Measurements from ENCODE around the gene MYH10. TPM values are rescaled to one million over a fixed set of nuclear protein-coding genes. Genes with fewer than 3 reads are reported as not detected.

Gene MYH10
- total and polyA plus RNA-seq, 8 donors = 1.8 to 104 (median 11.2) TPM

GRCh38 chr17:8499171-8499570, 131.4 kb downstream of the MYH10 start:
- H3K27me3 ChIP-seq = no peaks in the 10 kb centered on the region
- intact Hi-C loops (cut with DNase I; ENCODE audit: low total_unique reads) = no loop called here
- H3K4me1 ChIP-seq = no peaks in the 10 kb centered on the region
- no peak overlapping the region for H3K4me3 ChIP-seq
- no peak overlapping the region for H3K27ac ChIP-seq
- TF ChIP-seq POLR2A (IDR thresholded peaks at IDR 0.05) = no peak
- TF ChIP-seq POLR2AphosphoS5 (IDR thresholded peaks at IDR 0.05) = no peak
- no peak for TF ChIP-seq EP300 (IDR thresholded peaks at IDR 0.05)
- TF ChIP-seq, protein P1, sequence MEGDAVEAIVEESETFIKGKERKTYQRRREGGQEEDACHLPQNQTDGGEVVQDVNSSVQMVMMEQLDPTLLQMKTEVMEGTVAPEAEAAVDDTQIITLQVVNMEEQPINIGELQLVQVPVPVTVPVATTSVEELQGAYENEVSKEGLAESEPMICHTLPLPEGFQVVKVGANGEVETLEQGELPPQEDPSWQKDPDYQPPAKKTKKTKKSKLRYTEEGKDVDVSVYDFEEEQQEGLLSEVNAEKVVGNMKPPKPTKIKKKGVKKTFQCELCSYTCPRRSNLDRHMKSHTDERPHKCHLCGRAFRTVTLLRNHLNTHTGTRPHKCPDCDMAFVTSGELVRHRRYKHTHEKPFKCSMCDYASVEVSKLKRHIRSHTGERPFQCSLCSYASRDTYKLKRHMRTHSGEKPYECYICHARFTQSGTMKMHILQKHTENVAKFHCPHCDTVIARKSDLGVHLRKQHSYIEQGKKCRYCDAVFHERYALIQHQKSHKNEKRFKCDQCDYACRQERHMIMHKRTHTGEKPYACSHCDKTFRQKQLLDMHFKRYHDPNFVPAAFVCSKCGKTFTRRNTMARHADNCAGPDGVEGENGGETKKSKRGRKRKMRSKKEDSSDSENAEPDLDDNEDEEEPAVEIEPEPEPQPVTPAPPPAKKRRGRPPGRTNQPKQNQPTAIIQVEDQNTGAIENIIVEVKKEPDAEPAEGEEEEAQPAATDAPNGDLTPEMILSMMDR (IDR thresholded peaks at IDR 0.05) = no peak
- DNase-seq = no peak
- peaks cover 0 to 74% (median 38%) of the 10 kb centered on the region in 4 donors for H3K36me3 ChIP-seq
- 86 to 96% (median 91%) methylated on average over 9 of the region's 9 CpGs for WGBS, 5 donors
- H3K9me3 ChIP-seq = no peaks in the 10 kb centered on the region

DNA sequence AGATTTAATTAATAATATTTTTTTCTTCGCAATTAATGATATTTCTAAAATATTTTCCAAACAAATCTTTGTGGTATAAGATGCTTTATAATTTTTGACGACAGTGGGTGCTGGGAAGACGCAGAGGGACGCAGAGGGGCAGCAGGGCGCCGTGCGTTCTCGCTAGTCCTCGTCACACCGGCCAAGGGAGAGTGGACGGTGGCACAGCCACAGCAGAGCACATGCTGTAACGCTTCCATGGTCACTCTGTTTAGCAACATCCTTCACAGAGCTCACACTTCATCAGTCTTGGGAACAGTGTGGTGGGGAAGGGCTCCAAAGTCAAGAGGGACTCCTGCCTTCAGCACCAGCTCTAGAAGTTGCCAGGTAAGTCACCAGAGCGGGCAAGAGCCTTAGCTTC, 134.4 kb downstream of the MYH10 start:
- Histone ChIP-seq H3K4me3 (no peak overlapping the region), H3K4me1 (no peaks in the 10 kb centered on the region), H3K36me3 (peaks cover 8 to 95% (median 58%) of the 10 kb centered on the region in 4 donors), H3K9me3 (no peaks in the 10 kb centered on the region), H3K27ac (no peak overlapping the region), H3K27me3 (no peaks in the 10 kb centered on the region)
- intact Hi-C loops (cut with DNase I; ENCODE audit: low total_unique reads) = no loop called here
- no peak for TF ChIP-seq EP300 (IDR thresholded peaks at IDR 0.05)
- no peak for TF ChIP-seq POLR2AphosphoS5 (IDR thresholded peaks at IDR 0.05)
- TF ChIP-seq, protein P1 (IDR thresholded peaks at IDR 0.05) = no peak
- no peak for TF ChIP-seq POLR2A (IDR thresholded peaks at IDR 0.05)
- no peak for DNase-seq
- 87 to 89% (median 88%) methylated on average over 13 of the region's 13 CpGs for WGBS, 5 donors

DNA sequence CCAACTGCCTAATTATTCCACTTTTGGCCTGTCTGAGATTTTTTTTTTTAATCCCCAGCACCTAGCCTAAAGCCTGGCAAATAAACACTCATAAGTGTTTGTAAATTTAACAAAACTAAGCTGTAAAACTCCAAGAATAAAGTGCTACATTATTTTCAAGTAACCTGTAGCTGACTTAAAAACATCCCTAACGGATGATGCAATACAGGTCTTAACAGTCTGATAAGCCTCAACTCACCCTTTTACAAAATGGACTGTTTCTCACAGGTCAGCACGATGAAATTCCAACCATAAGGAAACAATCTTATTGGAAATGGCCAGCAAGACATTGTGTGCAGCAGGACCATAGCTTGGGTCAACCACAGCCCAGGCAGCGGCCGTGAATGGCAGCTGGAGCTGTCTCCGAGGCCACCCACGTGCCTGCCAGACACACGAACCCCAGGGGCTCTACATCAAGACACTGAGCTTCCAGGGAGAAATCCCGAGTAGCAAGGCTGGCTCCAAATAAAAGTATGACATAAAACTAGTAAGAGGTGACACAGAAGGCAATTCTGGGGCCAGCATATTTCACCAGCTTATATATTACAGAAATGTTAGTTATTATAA, 135.9 kb downstream of the MYH10 start:
- TF ChIP-seq POLR2AphosphoS5 (IDR thresholded peaks at IDR 0.05) (no peak), POLR2A (IDR thresholded peaks at IDR 0.05) (no peak), EP300 (IDR thresholded peaks at IDR 0.05) (no peak)
- TF ChIP-seq, protein P1 (IDR thresholded peaks at IDR 0.05) = no peak
- no peaks in the 10 kb centered on the region for H3K27me3 ChIP-seq
- 74 to 91% (median 89%) methylated on average over 7 to 8 of the region's 8 CpGs for WGBS, 5 donors
- DNase-seq = no peak
- no peaks in the 10 kb centered on the region for H3K9me3 ChIP-seq
- no peak overlapping the region for H3K4me3 ChIP-seq
- peaks cover 13 to 95% (median 59%) of the 10 kb centered on the region in 4 donors for H3K36me3 ChIP-seq
- intact Hi-C loops (cut with DNase I; ENCODE audit: low total_unique reads) = no loop called here
- H3K4me1 ChIP-seq = no peaks in the 10 kb centered on the region
- no peak overlapping the region for H3K27ac ChIP-seq

GRCh38 chr17:8494021-8494420, 136.5 kb downstream of the MYH10 start:
- no peaks in the 10 kb centered on the region for H3K4me1 ChIP-seq
- H3K36me3 ChIP-seq = peaks cover 13 to 95% (median 54%) of the 10 kb centered on the region in 4 donors
- TF ChIP-seq POLR2AphosphoS5 (IDR thresholded peaks at IDR 0.05) = no peak
- no peak for TF ChIP-seq EP300 (IDR thresholded peaks at IDR 0.05)
- TF ChIP-seq, protein P1 (IDR thresholded peaks at IDR 0.05) = no peak
- TF ChIP-seq POLR2A (IDR thresholded peaks at IDR 0.05) = no peak
- no peak overlapping the region for H3K4me3 ChIP-seq
- no peaks in the 10 kb centered on the region for H3K27me3 ChIP-seq
- 81 to 88% (median 83%) methylated on average over 12 of the region's 12 CpGs for WGBS, 5 donors
- intact Hi-C loops (cut with DNase I; ENCODE audit: low total_unique reads) = no loop called here
- DNase-seq = no peak
- H3K27ac ChIP-seq = no peak overlapping the region
- no peaks in the 10 kb centered on the region for H3K9me3 ChIP-seq

Measured in stomach (tissue), 9 donors.